Measurements from ENCODE around the gene NFIX.

DNA sequence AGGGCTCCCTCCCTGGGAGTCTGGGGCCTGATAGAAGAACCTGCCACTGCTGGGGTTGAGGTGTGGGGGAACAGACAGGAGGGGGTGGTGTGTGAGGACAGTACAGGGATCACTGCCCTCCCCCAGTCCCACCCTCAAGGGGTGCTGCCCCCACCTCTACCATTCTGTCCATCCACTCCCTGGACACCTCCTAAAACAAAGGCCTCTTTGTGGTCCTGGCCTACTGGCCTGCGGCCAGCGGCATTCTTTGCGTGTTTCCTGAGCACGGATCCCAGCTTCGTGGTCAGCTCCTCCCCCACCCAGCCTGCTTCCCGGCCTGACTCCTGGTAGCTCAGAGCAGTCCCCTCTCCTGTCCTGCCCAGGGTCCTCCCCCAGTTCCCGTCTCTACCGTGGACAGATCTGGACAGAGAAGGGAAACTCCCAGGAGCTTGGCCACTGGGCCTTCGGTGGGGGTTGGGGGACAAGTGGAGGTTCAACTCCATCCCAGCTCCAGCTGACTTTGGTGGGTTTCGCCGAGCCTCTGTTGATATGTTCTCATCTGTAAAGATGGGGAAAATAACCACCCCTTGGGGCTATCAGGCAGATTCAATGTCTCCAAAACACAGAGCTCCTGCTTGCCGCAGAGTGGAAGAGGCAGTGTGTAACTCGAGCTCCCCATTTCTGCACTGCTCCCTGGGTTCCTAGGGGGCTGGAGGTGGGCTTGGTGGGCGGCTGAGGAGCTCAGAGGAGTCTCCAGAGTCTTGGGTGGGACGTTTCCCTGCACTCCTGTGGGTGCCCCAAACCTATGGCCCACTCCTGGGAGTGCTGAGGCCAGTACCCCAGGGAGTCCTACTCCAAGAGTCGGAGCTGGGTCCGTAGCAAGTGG lies 58.7 kb downstream of the NFIX start:
- TF ChIP-seq CTCF (conservative IDR thresholded peaks at IDR 0.05 in 1 of 2, IDR thresholded peaks at IDR 0.05 in 1 of 2; ENCODE audit: low read depth in 1 of 2, low read length in 2 of 2) (no peak), EZH2 (IDR thresholded peaks at IDR 0.05; ENCODE audit: low read length, missing control alignments) (no peak)
